Natural killer cell treated with Interleukin-12 subunit alpha and Interleukin-12 subunit beta and Interleukin-15 and Interleukin-18, amount 100 ng/mL, for 72 hours (primary cell): ENCODE results near the gene POLR1A. TPM values are rescaled to one million over a fixed set of nuclear protein-coding genes. Genes with fewer than 3 reads are reported as not detected.
"Not testable (repeated sequence)": the region's sequence is repeated elsewhere in the genome, so short reads cannot be mapped to it uniquely, and the experiment has no call there.

Experiments
- ATAC-seq, 2 donors: fragments of 150-1000 bp; cut with Tn5 transposase in 1 of 2; sonication (Bioruptor Pico), chemical (Tn5 transposase) in 1 of 2; 2 replicates each; pipeline ENCODE4 v1.10.0; 2021
- DNase-seq: peaks from one replicate; pipeline ENCODE4 v3.0.0; 2022; ENCODE audit warnings: low spot score
- H3K27ac Mint-ChIP-seq, 2 donors: 1 replicate in 1 of 2; 2 replicates in 1 of 2; pipeline ENCODE4 v1.8.0; 2022; ENCODE audit warnings: mixed read lengths in 2 of 2, mild to moderate bottlenecking in 1 of 2, moderate library complexity in 1 of 2
- H3K27me3 Mint-ChIP-seq, 2 donors: 1 replicate in 1 of 2; 2 replicates in 1 of 2; pipeline ENCODE4 v1.8.0; 2022; ENCODE audit warnings: mixed read lengths in 2 of 2
- H3K36me3 Mint-ChIP-seq: one replicate; pipeline ENCODE4 v1.8.0; 2022; ENCODE audit warnings: mixed read lengths
- H3K4me1 Mint-ChIP-seq, 2 donors: 1 replicate in 1 of 2; 2 replicates in 1 of 2; pipeline ENCODE4 v1.8.0; 2022; ENCODE audit warnings: low read depth in 2 of 2, mixed read lengths in 2 of 2, mild to moderate bottlenecking in 1 of 2
- H3K4me3 Mint-ChIP-seq: one replicate; pipeline ENCODE4 v1.8.0; 2022; ENCODE audit warnings: mixed read lengths
- H3K9me3 Mint-ChIP-seq: 2 replicates; pipeline ENCODE4 v1.8.0; 2022; ENCODE audit warnings: mixed read lengths
- total RNA-seq, 2 donors: library from RNA; stranded (reverse); gene quantifications; one replicate each; pipeline ENCODE4 v1.2.3, GENCODE V29; 2022

POLR1A gene
- total RNA-seq, 2 donors from 2014 or later: 51.7 to 99.2 TPM

- Mint-ChIP-seq H3K9me3 (no peaks in the 10 kb centered on the region), H3K27ac (peak overlapping the region; percentile 76 to 91), H3K4me3 (peak overlapping the region; percentile 67), H3K36me3 (no peaks in the 10 kb centered on the region), H3K4me1 (peaks cover 40 to 51% of the 10 kb centered on the region in 2 donors), H3K27me3 (no peaks in the 10 kb centered on the region)
- ATAC-seq: no peak
- DNase-seq: no peak
Measured at GRCh38 chr2:85994897-85995647, 110.6 kb downstream of the POLR1A start.

GRCh38 chr2:85994421-85994777 is 111.3 kb downstream of the POLR1A start:
- ATAC-seq: peak in 1 of 2 donors; percentile 29
- Mint-ChIP-seq H3K4me3 (peak overlapping the region; percentile 67), H3K27ac (peak overlapping the region; percentile 76 to 91), H3K27me3 (no peaks in the 10 kb centered on the region), H3K36me3 (no peaks in the 10 kb centered on the region), H3K9me3 (no peaks in the 10 kb centered on the region), H3K4me1 (peaks cover 33 to 45% of the 10 kb centered on the region in 2 donors)
- DNase-seq: no peak

- Mint-ChIP-seq H3K27me3 (no peaks in the 10 kb centered on the region), H3K4me1 (peaks cover 24 to 39% of the 10 kb centered on the region in 2 donors), H3K4me3 (no peak overlapping the region), H3K36me3 (no peaks in the 10 kb centered on the region), H3K27ac (no peak overlapping the region), H3K9me3 (no peaks in the 10 kb centered on the region)
- ATAC-seq (no peak), DNase-seq (no peak)
Measured at GRCh38 chr2:85992611-85993010, 113.1 kb downstream of the POLR1A start.

- H3K4me3 Mint-ChIP-seq, H3K36me3 Mint-ChIP-seq, DNase-seq, H3K27ac Mint-ChIP-seq, ATAC-seq, H3K27me3 Mint-ChIP-seq, H3K9me3 Mint-ChIP-seq: not testable (repeated sequence)
- peaks cover 21 to 33% of the 10 kb centered on the region in 2 donors for H3K4me1 Mint-ChIP-seq
Measured at GRCh38 chr2:85992053-85992452, 113.6 kb downstream of the POLR1A start.

- Mint-ChIP-seq H3K4me1 (peaks cover 14 to 21% of the 10 kb centered on the region in 2 donors), H3K9me3 (no peaks in the 10 kb centered on the region), H3K4me3 (no peak overlapping the region), H3K36me3 (no peaks in the 10 kb centered on the region), H3K27ac (no peak overlapping the region), H3K27me3 (no peaks in the 10 kb centered on the region)
- DNase-seq (no peak), ATAC-seq (no peak)
Measured at GRCh38 chr2:85990084-85990483, 115.6 kb downstream of the POLR1A start.

GRCh38 chr2:85989288-85989865 is 116.3 kb downstream of the POLR1A start:
- no peak overlapping the region for H3K4me3 Mint-ChIP-seq
- H3K36me3 Mint-ChIP-seq: no peaks in the 10 kb centered on the region
- DNase-seq: no peak
- H3K27me3 Mint-ChIP-seq: no peaks in the 10 kb centered on the region
- no peak overlapping the region for H3K27ac Mint-ChIP-seq
- H3K4me1 Mint-ChIP-seq: peaks cover 7 to 14% of the 10 kb centered on the region in 2 donors
- no peak for ATAC-seq
- no peaks in the 10 kb centered on the region for H3K9me3 Mint-ChIP-seq

- Mint-ChIP-seq H3K4me1 (peaks cover 2 to 9% of the 10 kb centered on the region in 2 donors), H3K27me3 (no peaks in the 10 kb centered on the region), H3K27ac (peak overlapping the region in 1 of 2 donors; percentile 30), H3K9me3 (no peaks in the 10 kb centered on the region), H3K4me3 (no peak overlapping the region), H3K36me3 (no peaks in the 10 kb centered on the region)
- DNase-seq: no peak
- no peak for ATAC-seq
Measured at GRCh38 chr2:85988914-85989270, 116.8 kb downstream of the POLR1A start.

- Mint-ChIP-seq H3K9me3 (no peaks in the 10 kb centered on the region), H3K27ac (peak overlapping the region in 1 of 2 donors; percentile 30), H3K4me3 (no peak overlapping the region), H3K4me1 (peaks cover 0 to 7% of the 10 kb centered on the region in 2 donors), H3K36me3 (no peaks in the 10 kb centered on the region), H3K27me3 (no peaks in the 10 kb centered on the region)
- DNase-seq (no peak), ATAC-seq (no peak)
Measured at GRCh38 chr2:85988175-85988913, 117.3 kb downstream of the POLR1A start.

GRCh38 chr2:85987266-85988174 is 118.2 kb downstream of the POLR1A start:
- Mint-ChIP-seq H3K27me3 (no peaks in the 10 kb centered on the region), H3K4me3 (no peak overlapping the region), H3K36me3 (no peaks in the 10 kb centered on the region), H3K27ac (peak overlapping the region in 1 of 2 donors; percentile 30), H3K4me1 (peaks cover 0 to 7% of the 10 kb centered on the region in 2 donors), H3K9me3 (no peaks in the 10 kb centered on the region)
- DNase-seq: no peak
- ATAC-seq: no peak

GRCh38 chr2:85986121-85986520 is 119.6 kb downstream of the POLR1A start:
- ATAC-seq (no peak), DNase-seq (no peak)
- no peaks in the 10 kb centered on the region for H3K9me3 Mint-ChIP-seq
- peaks cover 0 to 7% of the 10 kb centered on the region in 2 donors for H3K4me1 Mint-ChIP-seq
- H3K27ac Mint-ChIP-seq: no peak overlapping the region
- H3K27me3 Mint-ChIP-seq: no peaks in the 10 kb centered on the region
- H3K4me3 Mint-ChIP-seq: no peak overlapping the region
- H3K36me3 Mint-ChIP-seq: no peaks in the 10 kb centered on the region

GRCh38 chr2:85984788-85985187 is 120.9 kb downstream of the POLR1A start:
- Mint-ChIP-seq H3K27me3 (peaks cover 0 to 3% of the 10 kb centered on the region in 2 donors), H3K36me3 (no peaks in the 10 kb centered on the region), H3K9me3 (no peaks in the 10 kb centered on the region), H3K4me1 (peaks cover 3 to 7% of the 10 kb centered on the region in 2 donors), H3K4me3 (no peak overlapping the region), H3K27ac (no peak overlapping the region)
- ATAC-seq (no peak), DNase-seq (no peak)

GRCh38 chr2:85983766-85984165 is 121.9 kb downstream of the POLR1A start:
- Mint-ChIP-seq H3K4me1 (peaks cover under 1 to 7% of the 10 kb centered on the region in 2 donors), H3K4me3 (no peak overlapping the region), H3K27me3 (peaks cover 0 to 3% of the 10 kb centered on the region in 2 donors), H3K9me3 (no peaks in the 10 kb centered on the region), H3K36me3 (no peaks in the 10 kb centered on the region), H3K27ac (no peak overlapping the region)
- ATAC-seq (no peak), DNase-seq (no peak)

- H3K36me3 Mint-ChIP-seq: no peaks in the 10 kb centered on the region
- H3K27me3 Mint-ChIP-seq: peaks cover 0 to 3% of the 10 kb centered on the region in 2 donors
- H3K9me3 Mint-ChIP-seq: no peaks in the 10 kb centered on the region
- no peak overlapping the region for H3K27ac Mint-ChIP-seq
- no peak for DNase-seq
- H3K4me1 Mint-ChIP-seq: peaks cover 0 to 7% of the 10 kb centered on the region in 2 donors
- H3K4me3 Mint-ChIP-seq: no peak overlapping the region
- no peak for ATAC-seq
Measured at GRCh38 chr2:85981579-85982247, 124.0 kb downstream of the POLR1A start.
